GM18867 (cell line): ENCODE measurements around the gene TEX9.
A peak's percentile ranks its signal among the peaks of the same experiment; 100 is the strongest.
"Not testable (repeated sequence)": the region's sequence is repeated elsewhere in the genome, so short reads cannot be mapped to it uniquely, and the experiment has no call there.

ENCODE experiments used
- ATAC-seq: cut with Tn5 transposase; IDR thresholded peaks from one replicate; pipeline ENCODE4 v1.9.1; 2021; ENCODE audit warnings: mild to moderate bottlenecking, moderate library complexity; ENCODE audit not compliant: unreplicated experiment

TEX9 gene

GRCh38 chr15:56365075-56365711, at the start of gene TEX9:
TEX9 (plus strand) TSS chr15:56365426; CDS start chr15:56365451, 25 bp downstream.
- ATAC-seq: peak; percentile 93

- not testable (repeated sequence) for ATAC-seq
These were observed 48.7 kb upstream of the TEX9 start for GRCh38 chr15:56316561-56316960.

- no peak for ATAC-seq
These were observed 44.9 kb upstream of the TEX9 start for GRCh38 chr15:56320316-56320715.

GRCh38 chr15:56320861-56321260, 44.4 kb upstream of the TEX9 start:
- no peak for ATAC-seq

GRCh38 chr15:56322444-56322843, 42.8 kb upstream of the TEX9 start:
- ATAC-seq: no peak

DNA sequence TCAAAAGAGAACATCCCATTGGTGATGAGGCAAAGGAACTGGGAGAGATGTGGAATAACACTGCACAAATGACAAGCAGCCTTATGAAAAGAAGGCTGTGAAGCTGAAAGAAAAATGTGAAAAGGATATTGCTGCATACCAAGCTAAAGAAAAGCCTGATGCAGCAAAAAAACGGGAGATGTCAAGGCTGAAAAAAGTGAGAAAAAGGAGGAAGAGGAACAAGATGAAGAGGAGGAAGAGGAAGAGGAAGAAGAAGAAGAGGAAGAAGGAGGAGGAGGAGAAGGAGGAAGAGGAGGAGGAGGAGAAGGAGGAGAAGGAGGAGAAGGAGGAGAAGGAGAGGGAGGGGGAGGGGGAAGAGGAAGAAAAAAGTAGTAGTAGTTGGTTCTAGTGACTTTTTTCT, 41.8 kb upstream of the TEX9 start:
- no peak for ATAC-seq

- ATAC-seq: no peak
These were observed 40.0 kb upstream of the TEX9 start for GRCh38 chr15:56325186-56325585.

DNA sequence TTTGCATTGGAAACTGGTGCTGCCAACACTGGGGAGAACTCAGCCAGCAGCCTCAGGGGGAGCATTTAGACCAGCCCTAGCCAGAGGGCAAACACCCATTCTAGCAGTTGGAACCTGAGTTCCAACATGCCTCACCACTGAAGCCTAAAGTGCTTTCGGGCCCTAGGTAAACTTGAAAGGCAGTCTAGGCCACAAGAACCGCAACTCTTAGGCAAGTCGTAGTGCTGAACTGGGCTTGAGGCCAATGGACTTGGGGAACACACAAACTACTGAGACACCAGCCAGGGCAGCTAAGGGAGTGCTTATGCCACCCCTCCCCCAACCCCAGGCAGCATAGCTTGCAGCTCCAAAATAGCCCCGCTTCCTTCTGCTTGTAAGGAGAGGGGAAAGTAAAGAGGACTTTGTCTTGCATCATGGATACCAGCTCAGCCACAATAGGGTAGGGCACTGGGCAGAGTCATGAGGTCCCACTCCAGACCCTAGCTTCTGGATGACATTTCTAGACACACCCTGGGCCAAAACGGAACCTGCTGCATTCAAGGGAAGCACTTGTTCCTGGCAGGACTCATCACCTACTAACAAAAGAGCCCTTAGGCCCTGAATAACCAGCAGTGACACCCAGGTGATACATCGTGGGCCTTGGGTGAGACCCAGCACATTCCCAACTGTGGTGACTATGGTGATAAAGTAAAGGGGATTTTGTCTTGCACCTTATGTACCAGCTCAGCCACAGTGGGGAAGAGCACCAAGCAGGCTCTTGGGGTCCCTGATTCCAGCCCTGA, 37.3 kb upstream of the TEX9 start:
- ATAC-seq: no peak

DNA sequence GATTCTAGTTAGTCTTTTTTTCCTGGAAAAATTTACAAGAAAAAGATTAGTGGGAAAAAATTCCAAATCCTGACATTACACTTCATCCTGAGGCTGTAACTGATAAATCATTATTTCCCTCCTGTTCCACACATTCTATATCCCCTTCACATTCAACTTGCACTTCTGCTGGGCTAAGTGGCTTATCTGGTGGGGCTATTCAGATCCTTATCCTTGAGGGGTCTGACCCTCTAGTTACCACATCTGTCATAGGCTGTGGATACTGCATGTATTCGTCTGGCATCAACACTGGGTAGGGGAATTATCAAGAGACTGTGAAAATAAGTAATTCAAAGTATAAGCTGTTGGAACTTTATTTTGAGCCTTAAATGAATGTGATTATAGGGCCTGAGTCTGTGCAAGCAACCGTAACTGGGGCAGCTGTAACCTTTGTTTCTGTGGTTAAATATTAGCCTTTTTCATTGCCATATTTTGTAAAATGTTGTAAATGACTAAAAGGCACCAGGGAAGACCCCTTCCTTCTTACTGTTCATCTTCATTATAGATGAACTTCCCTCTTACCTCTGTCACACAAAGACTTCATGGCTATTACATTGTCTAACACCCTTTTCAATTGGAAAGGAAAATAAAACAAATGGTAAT, 28.0 kb upstream of the TEX9 start:
- ATAC-seq: no peak

DNA sequence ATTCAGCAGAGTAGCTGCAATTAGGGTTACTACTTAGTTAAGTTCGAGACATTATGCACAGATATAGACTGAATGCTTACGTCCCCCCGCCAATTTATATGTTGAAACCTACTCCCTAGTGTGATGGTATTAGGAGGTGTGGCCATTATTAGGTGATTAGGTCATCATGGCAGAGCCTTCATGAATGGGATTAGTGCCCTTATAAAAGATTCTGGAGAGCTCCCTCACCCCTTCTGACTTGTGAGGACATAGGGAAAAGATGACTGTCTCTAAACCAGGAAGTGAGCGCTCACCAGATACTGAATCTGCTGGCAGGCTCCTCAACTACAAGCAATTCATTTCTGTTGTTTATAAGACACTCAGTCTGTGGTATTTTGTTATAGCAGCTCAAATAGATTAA, 25.6 kb upstream of the TEX9 start:
- ATAC-seq: no peak

GRCh38 chr15:56341201-56341600, 24.0 kb upstream of the TEX9 start:
- no peak for ATAC-seq

- ATAC-seq: no peak
These were observed 22.6 kb upstream of the TEX9 start for GRCh38 chr15:56342653-56343052.

DNA sequence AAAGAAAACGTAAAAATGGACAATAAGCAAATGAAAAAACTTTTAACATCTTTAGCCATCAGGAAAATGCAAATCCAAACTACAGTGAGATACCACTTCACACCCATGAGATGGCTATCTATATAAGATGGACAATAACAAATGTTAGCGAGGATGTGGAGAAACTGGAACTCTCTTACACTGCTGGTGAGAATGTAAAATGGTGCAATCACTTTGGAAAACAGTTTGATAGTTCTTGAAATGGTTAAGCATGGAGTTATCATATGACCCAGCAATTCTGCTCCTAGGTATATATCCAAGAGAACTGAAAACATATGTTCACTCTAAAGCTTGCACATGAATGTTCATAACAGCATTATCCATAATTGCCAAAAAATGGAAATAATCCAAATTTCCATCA, 21.3 kb upstream of the TEX9 start:
- ATAC-seq: no peak

DNA sequence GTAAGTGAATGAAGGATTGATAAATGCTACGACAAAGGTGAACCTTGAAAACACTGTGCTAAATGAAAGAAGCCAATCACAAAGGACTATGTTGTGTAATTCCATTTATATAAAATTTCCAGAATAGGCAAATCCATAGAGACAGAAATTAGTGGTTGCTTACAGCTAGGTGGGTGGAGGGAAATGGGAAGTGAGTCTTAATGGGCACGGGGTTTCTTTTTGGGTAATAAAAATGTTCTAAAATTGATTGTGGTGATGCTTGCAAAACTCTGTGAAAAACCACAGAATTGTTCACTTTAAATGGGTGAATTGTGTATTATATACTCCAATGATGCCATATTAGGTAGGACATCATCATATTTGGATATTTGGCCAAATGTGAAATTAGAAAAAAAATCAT, 20.9 kb upstream of the TEX9 start:
- ATAC-seq: no peak

DNA sequence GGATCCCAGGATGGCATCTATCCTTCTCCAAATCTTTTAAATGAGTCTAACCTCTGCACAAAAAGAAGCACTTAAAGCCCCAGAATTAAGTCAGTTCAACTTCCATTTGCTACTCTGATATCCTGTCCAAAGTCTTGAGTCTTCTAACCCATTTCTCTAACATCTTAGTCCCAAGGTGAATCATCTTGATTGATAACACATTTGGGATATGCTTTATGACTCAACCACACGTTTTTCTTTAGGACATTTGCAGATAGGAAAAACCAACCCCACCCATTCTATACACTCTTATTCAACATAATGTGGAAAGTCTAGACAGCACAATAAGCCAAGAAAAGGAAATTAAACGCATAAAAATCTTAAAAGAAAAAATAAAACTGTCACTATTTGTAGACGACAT, 18.8 kb upstream of the TEX9 start:
- ATAC-seq: no peak

DNA sequence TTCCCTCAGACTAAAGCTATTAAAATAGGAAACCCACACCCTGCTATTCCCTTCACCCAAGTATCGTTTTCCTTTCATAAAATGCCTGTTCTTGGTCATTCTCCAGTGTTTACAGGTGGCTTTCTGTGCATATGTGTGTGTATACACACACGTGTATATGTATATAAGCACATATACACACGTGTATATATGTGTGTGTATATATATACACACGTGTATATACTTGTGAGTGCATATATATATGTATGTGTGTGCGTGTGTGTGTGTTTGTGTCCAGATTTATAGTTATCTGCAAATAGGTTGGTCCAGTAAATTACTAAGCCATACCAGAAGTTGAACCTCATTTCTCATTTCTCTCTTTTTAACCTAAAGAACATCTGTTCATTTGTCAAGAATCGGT, 15.7 kb upstream of the TEX9 start:
- no peak for ATAC-seq

GRCh38 chr15:56351353-56351752, 13.9 kb upstream of the TEX9 start:
- no peak for ATAC-seq

- ATAC-seq: no peak
These were observed 13.2 kb upstream of the TEX9 start for GRCh38 chr15:56351957-56352506.

- ATAC-seq: no peak
These were observed 12.1 kb upstream of the TEX9 start for GRCh38 chr15:56353119-56353518.

GRCh38 chr15:56353740-56354139, 11.5 kb upstream of the TEX9 start:
- ATAC-seq: no peak

DNA sequence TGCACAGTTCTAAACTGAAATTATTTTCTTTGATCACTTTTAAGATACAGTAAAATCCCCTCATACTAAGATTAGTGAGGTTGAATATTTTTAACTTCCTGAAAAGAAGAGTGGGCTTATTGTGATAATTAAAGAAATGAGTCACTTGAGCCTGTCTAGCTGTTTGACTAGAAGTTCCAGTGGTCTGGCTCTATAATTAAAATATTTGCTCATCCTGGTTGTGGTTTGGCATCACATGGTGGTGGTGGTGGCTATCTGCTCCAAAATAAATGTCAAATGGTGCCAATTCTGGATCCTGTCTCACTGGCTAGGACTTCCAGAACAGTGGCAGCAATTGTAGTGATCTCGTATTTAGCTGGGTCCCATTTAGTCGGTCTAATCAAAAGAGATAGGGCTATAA, 8.6 kb upstream of the TEX9 start:
- ATAC-seq: no peak

GRCh38 chr15:56358604-56359003, 6.6 kb upstream of the TEX9 start:
- no peak for ATAC-seq
